ENCODE data around the gene ENTPD1.
"Not testable (repeated sequence)": the region's sequence is repeated elsewhere in the genome, so short reads cannot be mapped to it uniquely, and the experiment has no call there.

ENTPD1 gene

DNA sequence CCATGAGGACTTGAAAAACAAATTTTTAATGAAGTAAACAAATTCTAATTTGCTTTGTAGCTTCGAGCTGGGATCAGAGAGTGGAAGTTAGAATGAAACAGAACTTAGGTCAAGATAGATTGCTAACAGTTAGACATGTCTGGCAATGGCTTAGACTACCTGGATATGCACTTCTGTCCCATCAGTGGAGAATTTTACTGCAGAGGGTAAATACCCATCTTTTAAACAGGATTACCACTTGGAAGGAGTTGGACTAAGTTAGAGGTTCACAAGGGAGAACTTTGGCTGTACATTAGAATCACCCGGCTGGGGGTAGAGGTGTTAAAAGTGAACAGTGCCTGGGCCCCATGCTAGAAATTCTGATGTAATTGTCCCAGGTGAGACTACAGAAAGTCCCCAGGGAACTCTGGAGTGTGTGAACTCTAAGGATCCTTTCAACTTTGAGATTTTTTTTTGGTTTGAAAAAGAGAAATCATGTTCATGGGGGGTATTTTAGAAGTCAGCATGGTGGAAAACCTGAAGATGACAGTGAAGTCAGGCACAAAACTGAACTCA lies 35.5 kb downstream of the ENTPD1 start:
- Histone ChIP-seq H3K27ac (ENCODE audit: low read depth, low read length) (no peak overlapping the region), H3K4me1 (ENCODE audit: control insufficient read depth, insufficient read depth, low read length) (peaks cover 3% of the 10 kb centered on the region), H3K4me3 (ENCODE audit: low read length) (no peak overlapping the region), H3K27me3 (ENCODE audit: control insufficient read depth, insufficient read depth, low read length) (no peaks in the 10 kb centered on the region), H3K9ac (ENCODE audit: low read length) (no peak overlapping the region), H3K36me3 (ENCODE audit: control insufficient read depth, insufficient read depth, low read length) (no peaks in the 10 kb centered on the region)

DNA sequence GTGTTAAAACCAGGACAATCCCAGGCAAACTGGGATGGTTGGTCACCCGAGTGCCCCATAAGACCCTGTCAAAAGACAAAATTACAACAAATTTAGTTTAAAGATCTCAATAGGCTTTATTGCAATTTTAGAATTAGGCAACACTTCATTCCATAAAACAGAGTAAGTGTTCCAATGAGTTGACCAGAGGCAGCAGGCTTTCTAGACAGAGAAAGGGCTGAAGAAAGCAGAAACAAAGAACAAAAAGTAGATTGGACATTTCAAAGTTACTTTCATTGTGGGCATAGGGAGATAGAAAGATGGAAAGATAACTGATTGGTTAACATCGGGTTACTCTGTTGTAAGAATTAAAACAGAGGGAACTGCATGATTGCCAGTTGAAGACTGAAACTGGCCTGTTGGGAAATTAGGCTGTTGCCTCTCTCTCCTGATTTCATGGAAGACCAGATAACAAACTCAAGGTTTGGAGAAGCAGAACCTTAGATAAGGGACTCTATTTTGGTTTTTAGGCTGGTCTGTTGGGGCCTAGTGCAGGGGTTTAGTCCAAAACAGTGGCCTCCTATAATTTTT lies 36.3 kb downstream of the ENTPD1 start:
- Histone ChIP-seq H3K4me1 (ENCODE audit: control insufficient read depth, insufficient read depth, low read length) (peaks cover 3% of the 10 kb centered on the region), H3K4me3 (ENCODE audit: low read length) (no peak overlapping the region), H3K9ac (ENCODE audit: low read length) (no peak overlapping the region), H3K27ac (ENCODE audit: low read depth, low read length) (peak overlapping the region; percentile 38), H3K27me3 (ENCODE audit: control insufficient read depth, insufficient read depth, low read length) (no peaks in the 10 kb centered on the region), H3K36me3 (ENCODE audit: control insufficient read depth, insufficient read depth, low read length) (no peaks in the 10 kb centered on the region)

DNA sequence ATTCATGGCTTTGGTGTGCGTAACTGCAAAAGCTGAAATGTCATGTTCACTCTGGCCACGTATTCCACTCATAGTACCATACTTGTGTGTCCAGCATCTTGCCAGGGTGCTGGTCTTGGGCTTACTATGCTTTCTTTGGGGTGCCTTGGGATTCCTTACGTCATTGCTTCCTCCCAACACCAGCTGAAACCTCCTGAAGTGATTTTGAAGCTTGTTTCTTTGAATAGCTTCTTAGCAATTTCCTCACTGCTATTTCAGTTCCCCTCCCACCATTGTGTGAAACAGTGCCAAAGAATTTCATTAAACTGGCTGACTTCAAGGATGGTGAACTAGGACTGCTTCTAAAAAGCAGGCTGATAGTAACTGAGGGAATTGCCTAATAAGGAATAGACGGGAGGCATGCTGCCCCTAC lies 36.9 kb downstream of the ENTPD1 start:
- Histone ChIP-seq H3K9ac (ENCODE audit: low read length) (no peak overlapping the region), H3K4me1 (ENCODE audit: control insufficient read depth, insufficient read depth, low read length) (peaks cover 3% of the 10 kb centered on the region), H3K27ac (ENCODE audit: low read depth, low read length) (peak overlapping the region; percentile 38), H3K36me3 (ENCODE audit: control insufficient read depth, insufficient read depth, low read length) (no peaks in the 10 kb centered on the region), H3K4me3 (ENCODE audit: low read length) (no peak overlapping the region), H3K27me3 (ENCODE audit: control insufficient read depth, insufficient read depth, low read length) (no peaks in the 10 kb centered on the region)

DNA sequence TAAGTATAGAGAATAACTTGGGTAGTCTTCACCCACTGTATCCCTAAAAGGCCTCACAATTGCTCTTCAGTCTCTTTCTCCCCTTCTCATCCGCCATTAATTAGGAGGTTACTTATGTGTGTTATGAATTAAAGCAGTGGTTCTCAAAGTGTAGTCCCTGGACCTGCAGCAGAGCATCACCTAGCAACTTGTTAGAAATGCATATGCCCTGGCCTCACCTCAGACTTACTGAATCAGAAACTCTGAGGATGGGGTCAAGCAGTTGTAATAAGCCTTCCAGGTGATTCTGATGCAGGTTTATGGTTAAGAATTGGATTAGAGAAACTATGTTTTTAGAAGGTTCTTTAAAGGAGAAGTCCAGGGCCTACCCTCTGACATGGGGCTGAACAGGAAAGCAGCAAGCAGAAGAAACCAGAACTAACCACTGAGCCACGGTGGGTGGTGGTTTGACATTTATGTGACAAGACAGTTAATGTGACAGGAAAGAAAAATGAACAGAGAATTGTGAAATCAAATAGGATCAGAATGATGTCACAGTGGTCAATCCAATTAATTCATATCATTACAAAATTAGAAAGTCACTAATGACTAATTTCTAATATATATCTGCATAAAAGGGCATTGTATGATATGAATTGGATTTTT lies 37.6 kb downstream of the ENTPD1 start:
- Histone ChIP-seq H3K27me3 (ENCODE audit: control insufficient read depth, insufficient read depth, low read length) (no peaks in the 10 kb centered on the region), H3K4me1 (ENCODE audit: control insufficient read depth, insufficient read depth, low read length) (peaks cover 3% of the 10 kb centered on the region), H3K36me3 (ENCODE audit: control insufficient read depth, insufficient read depth, low read length) (no peaks in the 10 kb centered on the region), H3K4me3 (ENCODE audit: low read length) (no peak overlapping the region), H3K27ac (ENCODE audit: low read depth, low read length) (peak overlapping the region; percentile 38), H3K9ac (ENCODE audit: low read length) (no peak overlapping the region)

DNA sequence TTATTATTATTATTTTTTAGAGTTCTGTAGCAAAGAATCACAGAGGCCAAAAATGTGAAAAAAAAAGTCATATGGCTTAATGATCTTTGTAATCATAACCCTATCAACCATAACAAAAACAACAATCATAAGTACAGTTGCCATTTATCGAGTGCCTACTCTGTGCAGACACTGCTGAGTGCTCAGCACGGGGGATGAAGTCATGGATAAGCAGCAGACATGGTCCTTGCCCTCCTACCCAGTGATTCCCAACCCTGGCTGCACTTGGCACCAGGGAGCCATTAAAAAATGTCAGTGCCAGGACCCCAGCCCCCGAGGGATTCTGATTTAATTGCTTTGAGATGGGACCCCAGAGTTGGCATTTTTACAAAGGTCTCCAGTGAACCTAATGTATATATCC lies 38.2 kb downstream of the ENTPD1 start:
- H3K9ac ChIP-seq (ENCODE audit: low read length) = no peak overlapping the region
- no peak overlapping the region for H3K4me3 ChIP-seq (ENCODE audit: low read length)
- no peaks in the 10 kb centered on the region for H3K27me3 ChIP-seq (ENCODE audit: control insufficient read depth, insufficient read depth, low read length)
- H3K36me3 ChIP-seq (ENCODE audit: control insufficient read depth, insufficient read depth, low read length) = no peaks in the 10 kb centered on the region
- H3K4me1 ChIP-seq (ENCODE audit: control insufficient read depth, insufficient read depth, low read length) = peaks cover 3% of the 10 kb centered on the region
- no peak overlapping the region for H3K27ac ChIP-seq (ENCODE audit: low read depth, low read length)

DNA sequence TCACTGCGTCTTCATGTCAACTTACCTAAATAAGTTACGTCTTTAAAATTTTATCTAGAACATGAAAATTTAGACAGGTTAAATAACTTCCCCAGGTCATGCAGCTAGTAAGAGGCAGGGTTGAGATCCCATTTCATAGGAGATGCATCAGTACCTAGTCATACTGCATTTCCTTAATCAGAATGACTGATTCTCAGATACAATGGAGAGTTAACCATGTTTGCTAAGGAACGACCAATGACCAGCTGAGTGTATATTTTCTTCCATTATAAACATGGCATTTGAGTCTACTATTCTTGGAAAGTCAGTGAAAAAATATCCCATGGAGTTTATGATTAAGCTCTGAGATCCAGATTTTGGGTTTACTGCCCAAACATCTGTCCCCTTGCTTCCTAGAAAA lies 39.6 kb downstream of the ENTPD1 start:
- Histone ChIP-seq H3K4me1 (ENCODE audit: control insufficient read depth, insufficient read depth, low read length) (peaks cover 3% of the 10 kb centered on the region), H3K36me3 (ENCODE audit: control insufficient read depth, insufficient read depth, low read length) (no peaks in the 10 kb centered on the region), H3K9ac (ENCODE audit: low read length) (no peak overlapping the region), H3K27ac (ENCODE audit: low read depth, low read length) (no peak overlapping the region), H3K27me3 (ENCODE audit: control insufficient read depth, insufficient read depth, low read length) (no peaks in the 10 kb centered on the region), H3K4me3 (ENCODE audit: low read length) (no peak overlapping the region)

DNA sequence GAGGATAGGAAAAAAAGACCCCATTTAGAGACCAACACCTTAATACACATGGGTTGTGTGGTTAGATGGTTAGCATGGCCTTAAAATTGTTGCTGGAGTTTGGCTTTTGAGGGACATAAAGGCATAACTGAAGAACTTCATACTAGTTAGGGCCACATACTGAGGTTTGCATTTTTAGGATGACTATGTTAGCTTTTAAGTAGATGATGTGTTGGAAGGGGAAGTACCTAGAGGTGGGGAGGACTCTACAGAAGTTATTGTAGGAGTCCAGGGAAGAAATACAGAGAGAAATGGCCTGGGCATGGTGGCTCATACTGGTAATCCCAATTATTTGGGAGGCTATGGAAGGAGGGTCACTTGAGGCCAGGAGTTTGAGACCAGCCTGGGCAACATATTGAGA lies 40.5 kb downstream of the ENTPD1 start:
- no peak overlapping the region for H3K9ac ChIP-seq (ENCODE audit: low read length)
- peaks cover 3% of the 10 kb centered on the region for H3K4me1 ChIP-seq (ENCODE audit: control insufficient read depth, insufficient read depth, low read length)
- no peaks in the 10 kb centered on the region for H3K27me3 ChIP-seq (ENCODE audit: control insufficient read depth, insufficient read depth, low read length)
- H3K36me3 ChIP-seq (ENCODE audit: control insufficient read depth, insufficient read depth, low read length) = no peaks in the 10 kb centered on the region
- no peak overlapping the region for H3K4me3 ChIP-seq (ENCODE audit: low read length)
- H3K27ac ChIP-seq (ENCODE audit: low read depth, low read length) = no peak overlapping the region

DNA sequence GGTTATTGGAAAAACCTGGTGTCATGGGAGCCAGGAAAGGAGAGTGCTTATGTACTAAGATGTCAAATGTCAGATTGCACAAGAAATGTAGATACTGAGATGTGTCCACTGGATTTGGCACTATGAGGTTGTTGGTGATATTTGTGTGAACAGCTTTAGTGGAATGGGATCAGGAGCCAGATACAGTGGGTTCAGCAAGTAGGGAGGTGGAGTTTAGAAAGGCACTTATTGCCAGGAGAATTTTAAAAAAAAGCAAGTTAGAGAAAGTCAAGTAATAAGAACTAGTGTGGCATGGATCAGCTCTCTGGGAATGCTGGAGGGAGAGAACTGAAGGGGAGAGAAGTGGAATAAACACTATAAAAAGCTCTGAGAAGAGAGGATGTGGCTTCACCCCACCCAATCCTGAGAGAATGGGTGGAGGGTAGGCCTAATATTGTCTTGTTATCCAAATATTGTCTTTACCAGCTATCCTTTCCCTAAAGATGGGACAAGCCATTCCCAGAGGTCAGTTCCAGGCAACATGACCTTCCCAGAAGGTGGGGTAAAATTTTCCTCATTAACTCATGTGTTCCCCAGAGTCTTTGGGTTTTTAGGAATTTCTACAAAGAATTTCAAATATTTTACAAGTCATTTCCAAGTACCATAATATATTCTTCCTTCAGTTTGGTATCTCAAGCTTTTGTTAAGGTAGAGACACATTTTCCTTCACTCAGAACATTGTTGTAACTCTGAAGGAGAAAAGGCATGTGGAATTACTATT lies 42.3 kb downstream of the ENTPD1 start:
- no peaks in the 10 kb centered on the region for H3K4me1 ChIP-seq (ENCODE audit: control insufficient read depth, insufficient read depth, low read length)
- H3K36me3 ChIP-seq (ENCODE audit: control insufficient read depth, insufficient read depth, low read length) = no peaks in the 10 kb centered on the region
- H3K27me3 ChIP-seq (ENCODE audit: control insufficient read depth, insufficient read depth, low read length) = no peaks in the 10 kb centered on the region
- no peak overlapping the region for H3K4me3 ChIP-seq (ENCODE audit: low read length)
- no peak overlapping the region for H3K9ac ChIP-seq (ENCODE audit: low read length)
- H3K27ac ChIP-seq (ENCODE audit: low read depth, low read length) = no peak overlapping the region

DNA sequence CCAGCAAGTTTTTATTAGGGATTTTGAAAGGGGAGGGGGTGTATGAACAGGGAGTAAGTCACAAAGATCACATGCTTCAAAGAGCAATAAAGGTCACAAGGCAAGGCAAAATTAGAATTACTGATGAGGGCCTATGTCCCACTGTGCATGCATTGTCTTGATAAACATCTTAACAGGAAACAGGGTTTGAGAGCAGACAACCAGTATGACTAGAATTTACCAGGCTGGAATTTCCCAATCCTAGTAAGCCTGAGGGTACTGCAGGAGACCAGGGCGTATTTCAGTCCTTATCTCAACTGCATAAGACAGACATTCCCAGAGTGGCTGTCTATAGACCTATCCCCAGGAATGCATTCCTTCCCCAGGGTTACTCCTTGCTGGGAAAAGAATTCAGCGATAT lies 44.3 kb downstream of the ENTPD1 start:
- not testable (repeated sequence) for H3K36me3 ChIP-seq (ENCODE audit: control insufficient read depth, insufficient read depth, low read length); H3K4me1 ChIP-seq (ENCODE audit: control insufficient read depth, insufficient read depth, low read length); H3K27me3 ChIP-seq (ENCODE audit: control insufficient read depth, insufficient read depth, low read length); H3K9ac ChIP-seq (ENCODE audit: low read length); H3K4me3 ChIP-seq (ENCODE audit: low read length); H3K27ac ChIP-seq (ENCODE audit: low read depth, low read length)

DNA sequence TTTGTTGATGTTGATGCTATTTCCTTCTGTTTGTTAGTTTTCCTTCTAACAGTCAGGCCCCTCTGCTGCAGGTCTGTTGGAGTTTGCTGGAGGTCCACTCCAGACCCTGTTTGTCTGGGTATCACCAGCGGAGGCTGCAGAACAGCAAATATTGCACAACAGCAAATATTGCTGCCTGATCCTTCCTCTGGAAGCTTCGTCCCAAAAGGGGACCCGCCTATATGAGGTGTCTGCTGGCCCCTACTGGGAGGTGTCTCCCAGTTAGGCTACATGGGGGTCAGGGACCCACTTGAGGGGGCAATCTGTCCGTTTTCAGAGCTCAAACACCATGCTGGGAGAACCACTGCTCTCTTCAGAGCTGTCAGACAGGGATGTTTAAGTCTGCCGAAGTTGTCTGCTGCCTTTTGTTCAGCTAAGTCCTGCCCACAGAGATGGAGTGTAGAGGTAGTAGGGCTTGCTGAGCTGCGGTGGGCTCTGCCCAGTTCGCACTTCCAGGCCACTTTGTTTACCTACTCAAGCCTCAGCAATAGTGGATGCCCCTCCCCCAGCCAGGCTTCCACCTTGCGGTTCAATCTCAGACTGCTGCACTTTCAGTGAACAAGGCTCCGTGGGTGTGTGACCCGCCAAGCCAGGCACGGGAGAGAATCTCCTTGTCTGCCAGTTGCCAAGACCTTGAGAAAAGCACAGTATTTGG lies 50.9 kb downstream of the ENTPD1 start:
- H3K4me1 ChIP-seq (ENCODE audit: control insufficient read depth, insufficient read depth, low read length); H3K9ac ChIP-seq (ENCODE audit: low read length); H3K27ac ChIP-seq (ENCODE audit: low read depth, low read length); H3K27me3 ChIP-seq (ENCODE audit: control insufficient read depth, insufficient read depth, low read length); H3K4me3 ChIP-seq (ENCODE audit: low read length); H3K36me3 ChIP-seq (ENCODE audit: control insufficient read depth, insufficient read depth, low read length): not testable (repeated sequence)

DNA sequence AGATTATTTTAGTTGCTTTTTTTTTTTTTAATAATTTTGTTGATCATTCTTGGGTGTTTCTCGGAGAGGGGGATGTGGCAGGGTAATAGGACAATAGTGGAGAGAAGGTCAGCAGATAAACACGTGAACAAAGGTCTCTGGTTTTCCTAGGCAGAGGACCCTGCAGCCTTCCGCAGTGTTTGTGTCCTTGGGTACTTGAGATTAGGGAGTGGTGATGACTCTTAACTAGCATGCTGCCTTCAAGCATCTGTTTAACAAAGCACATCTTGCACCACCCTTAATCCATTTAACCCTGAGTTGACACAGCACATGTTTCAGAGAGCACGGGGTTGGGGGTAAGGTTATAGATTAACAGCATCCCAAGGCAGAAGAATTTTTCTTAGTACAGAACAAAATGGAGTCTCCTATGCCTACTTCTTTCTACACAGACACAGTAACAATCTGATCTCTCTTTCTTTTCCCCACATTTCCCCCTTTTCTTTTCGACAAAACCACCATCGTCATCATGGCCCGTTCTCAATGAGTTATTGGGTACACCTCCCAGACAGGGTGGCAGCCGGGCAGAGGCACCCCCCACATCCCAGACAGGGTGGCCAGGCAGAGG lies 52.8 kb downstream of the ENTPD1 start:
- H3K9ac ChIP-seq (ENCODE audit: low read length); H3K27me3 ChIP-seq (ENCODE audit: control insufficient read depth, insufficient read depth, low read length); H3K36me3 ChIP-seq (ENCODE audit: control insufficient read depth, insufficient read depth, low read length); H3K4me3 ChIP-seq (ENCODE audit: low read length); H3K4me1 ChIP-seq (ENCODE audit: control insufficient read depth, insufficient read depth, low read length); H3K27ac ChIP-seq (ENCODE audit: low read depth, low read length): not testable (repeated sequence)

Measured in rectal smooth muscle tissue (tissue), 1 donor.